ENCODE measurements around the gene TENM3. TPM values are rescaled to one million over a fixed set of nuclear protein-coding genes. Genes with fewer than 3 reads are reported as not detected.

Gene TENM3
- total and polyA plus RNA-seq, 12 donors = 2.6 to 54.4 (median 42.8) TPM

DNA sequence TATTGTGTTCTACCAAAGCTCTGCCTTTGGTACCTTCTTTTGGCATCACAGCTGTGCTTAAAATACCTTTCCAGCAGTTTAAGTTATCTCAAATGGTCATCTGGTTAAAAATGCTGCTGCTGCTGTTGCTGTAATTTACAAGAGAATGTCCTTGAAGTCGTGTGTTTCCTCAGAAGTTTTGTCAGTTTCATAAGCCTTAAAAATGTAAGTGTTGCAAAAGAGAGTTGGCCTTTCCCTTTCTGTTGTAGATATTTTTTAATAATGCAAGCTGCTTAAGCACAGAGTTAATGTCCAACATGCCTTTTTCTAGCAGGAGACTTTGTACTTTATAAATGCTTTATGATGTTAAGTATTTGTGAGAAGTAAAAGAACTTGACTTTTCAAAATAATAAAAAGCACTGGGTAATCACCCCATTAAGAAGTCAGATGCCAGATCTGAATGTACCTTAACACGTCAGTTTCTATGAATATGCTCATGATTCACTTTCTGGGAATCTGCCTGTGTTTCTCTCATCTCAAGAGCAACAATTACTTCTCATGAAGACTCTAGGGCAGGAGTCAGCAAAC lies 35.3 kb upstream of the TENM3 start:
- intact Hi-C loops (cut with DNase I) = no loop called here
- peak overlapping the region; percentile 49 to 89 (median 74) for H3K27ac ChIP-seq
- H3K9me3 ChIP-seq (replicated peaks in 1 of 3) = no peaks in the 10 kb centered on the region
- 8 to 20% (median 15%) methylated on average over 2 of the region's 2 CpGs for WGBS, 4 donors
- DNase-seq = no peak
- no peaks in the 10 kb centered on the region for H3K36me3 ChIP-seq (replicated peaks in 1 of 2)
- H3K27me3 ChIP-seq = no peaks in the 10 kb centered on the region
- TF ChIP-seq, protein P1, sequence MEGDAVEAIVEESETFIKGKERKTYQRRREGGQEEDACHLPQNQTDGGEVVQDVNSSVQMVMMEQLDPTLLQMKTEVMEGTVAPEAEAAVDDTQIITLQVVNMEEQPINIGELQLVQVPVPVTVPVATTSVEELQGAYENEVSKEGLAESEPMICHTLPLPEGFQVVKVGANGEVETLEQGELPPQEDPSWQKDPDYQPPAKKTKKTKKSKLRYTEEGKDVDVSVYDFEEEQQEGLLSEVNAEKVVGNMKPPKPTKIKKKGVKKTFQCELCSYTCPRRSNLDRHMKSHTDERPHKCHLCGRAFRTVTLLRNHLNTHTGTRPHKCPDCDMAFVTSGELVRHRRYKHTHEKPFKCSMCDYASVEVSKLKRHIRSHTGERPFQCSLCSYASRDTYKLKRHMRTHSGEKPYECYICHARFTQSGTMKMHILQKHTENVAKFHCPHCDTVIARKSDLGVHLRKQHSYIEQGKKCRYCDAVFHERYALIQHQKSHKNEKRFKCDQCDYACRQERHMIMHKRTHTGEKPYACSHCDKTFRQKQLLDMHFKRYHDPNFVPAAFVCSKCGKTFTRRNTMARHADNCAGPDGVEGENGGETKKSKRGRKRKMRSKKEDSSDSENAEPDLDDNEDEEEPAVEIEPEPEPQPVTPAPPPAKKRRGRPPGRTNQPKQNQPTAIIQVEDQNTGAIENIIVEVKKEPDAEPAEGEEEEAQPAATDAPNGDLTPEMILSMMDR (IDR thresholded peaks at IDR 0.05) = no peak
- peak in 1 of 2 donors; percentile 25 for TF ChIP-seq POLR2A (IDR thresholded peaks at IDR 0.05)
- H3K4me3 ChIP-seq = no peak overlapping the region
- peaks cover 13 to 27% of the 10 kb centered on the region in 2 donors for H3K4me1 ChIP-seq (replicated peaks in 1 of 2)

DNA sequence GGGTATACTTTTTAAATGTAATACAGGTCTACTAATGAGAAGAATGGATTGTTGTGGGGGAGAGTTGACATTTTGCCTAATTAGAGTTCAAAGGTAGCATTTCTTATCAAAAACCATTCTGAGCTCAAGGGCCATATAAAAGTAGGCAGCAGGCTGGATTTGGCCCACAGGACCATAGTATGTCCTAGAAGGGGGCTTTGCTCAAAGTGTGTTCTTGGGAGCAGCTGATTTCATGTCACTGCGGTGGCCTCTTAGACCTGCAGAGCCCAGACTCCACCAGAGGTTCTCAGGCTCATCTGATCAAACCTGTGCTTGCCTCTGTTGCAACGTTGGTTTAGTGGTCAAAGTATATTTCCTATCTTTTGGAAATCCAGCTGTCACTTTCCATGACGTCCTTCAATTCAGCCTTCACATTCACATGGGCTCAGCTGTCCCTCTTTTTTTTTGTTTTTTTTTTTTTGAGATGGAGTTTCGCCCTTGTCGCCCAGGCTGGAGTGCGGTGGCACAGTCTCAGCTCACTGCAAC lies 34.6 kb upstream of the TENM3 start:
- Histone ChIP-seq H3K4me3 (no peak overlapping the region), H3K36me3 (replicated peaks in 1 of 2) (no peaks in the 10 kb centered on the region), H3K27me3 (no peaks in the 10 kb centered on the region), H3K27ac (peak overlapping the region; percentile 49 to 89 (median 74)), H3K9me3 (replicated peaks in 1 of 3) (no peaks in the 10 kb centered on the region), H3K4me1 (replicated peaks in 1 of 2) (peaks cover 13 to 27% of the 10 kb centered on the region in 2 donors)
- intact Hi-C loops (cut with DNase I) = no loop called here
- TF ChIP-seq, protein P1 (IDR thresholded peaks at IDR 0.05) = no peak
- TF ChIP-seq POLR2A (IDR thresholded peaks at IDR 0.05) = no peak
- WGBS, 4 donors = 79 to 89% (median 85%) methylated on average over 6 of the region's 6 CpGs
- peak in 1 of 7 donors; percentile 12 for DNase-seq

DNA sequence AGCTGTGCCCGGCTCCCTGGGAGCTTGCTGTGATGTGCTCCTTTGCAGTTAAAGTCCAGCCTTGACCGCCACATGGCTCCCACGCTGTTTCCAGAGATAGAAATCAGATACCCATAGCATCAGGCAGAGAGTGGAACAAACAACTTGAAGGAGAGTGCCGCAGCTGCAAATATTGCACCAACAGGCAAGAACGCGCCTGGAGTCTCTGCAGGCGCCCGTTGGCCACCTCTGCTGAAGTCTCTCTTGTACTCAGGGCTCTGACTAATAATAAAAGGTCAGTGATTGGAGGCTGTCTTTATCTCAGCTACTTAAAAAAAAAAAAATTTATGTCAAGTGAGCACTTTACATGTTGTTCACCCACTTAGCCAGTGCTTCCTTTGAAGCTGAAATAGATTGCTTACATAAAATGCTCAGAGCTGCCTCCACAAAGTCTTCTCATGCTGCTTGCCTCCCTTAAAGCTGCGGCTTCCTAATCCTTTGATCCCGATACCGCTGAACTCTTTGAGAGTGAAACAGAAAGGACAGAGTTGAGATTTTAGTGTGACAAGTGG lies 30.9 kb upstream of the TENM3 start:
- Histone ChIP-seq H3K9me3 (replicated peaks in 1 of 3) (no peaks in the 10 kb centered on the region), H3K4me1 (replicated peaks in 1 of 2) (peaks cover 12 to 23% of the 10 kb centered on the region in 2 donors), H3K36me3 (replicated peaks in 1 of 2) (no peaks in the 10 kb centered on the region), H3K27me3 (no peaks in the 10 kb centered on the region), H3K4me3 (peak overlapping the region in 1 of 4 donors; percentile 36), H3K27ac (no peak overlapping the region)
- peak in 6 of 7 donors; percentile 49 to 79 (median 56) for DNase-seq
- WGBS, 4 donors = 43 to 57% (median 47%) methylated on average over 7 to 11 of the region's 11 CpGs
- intact Hi-C loops (cut with DNase I) = no loop called here
- TF ChIP-seq POLR2A (IDR thresholded peaks at IDR 0.05) = peak in 1 of 2 donors; percentile 25
- TF ChIP-seq, protein P1 (IDR thresholded peaks at IDR 0.05) = no peak

DNA sequence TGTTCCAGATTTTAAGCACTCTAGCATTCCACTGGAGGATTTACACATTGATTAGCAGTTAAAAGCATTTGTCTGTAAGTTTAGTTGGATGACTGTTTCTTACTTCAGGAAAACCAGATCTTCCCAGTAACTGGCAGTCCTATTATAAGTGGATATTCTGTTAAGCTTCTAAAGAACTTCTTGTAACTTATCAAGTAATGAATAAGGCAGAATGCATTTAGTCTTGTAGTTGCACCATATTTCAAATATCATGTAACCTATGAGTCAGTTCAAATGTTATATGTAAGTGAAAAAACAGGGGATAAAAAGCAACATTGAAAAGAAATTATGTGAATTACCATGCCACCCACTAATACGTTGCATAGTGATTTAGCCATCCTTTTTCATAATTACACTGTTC lies 30.2 kb upstream of the TENM3 start:
- Histone ChIP-seq H3K4me1 (replicated peaks in 1 of 2) (peaks cover 8 to 16% of the 10 kb centered on the region in 2 donors), H3K27me3 (no peaks in the 10 kb centered on the region), H3K4me3 (no peak overlapping the region), H3K9me3 (replicated peaks in 1 of 3) (no peaks in the 10 kb centered on the region), H3K27ac (no peak overlapping the region), H3K36me3 (replicated peaks in 1 of 2) (no peaks in the 10 kb centered on the region)
- intact Hi-C loops (cut with DNase I) = no loop called here
- TF ChIP-seq, protein P1 (IDR thresholded peaks at IDR 0.05) = no peak
- TF ChIP-seq POLR2A (IDR thresholded peaks at IDR 0.05) = no peak
- DNase-seq = no peak
- WGBS, 4 donors = 80 to 97% (median 92%) methylated on average over 1 of the region's 1 CpG

Measured in adrenal gland (tissue), 12 donors.